ENCODE measurements around the gene ISLR2. TPM values are rescaled to one million over a fixed set of nuclear protein-coding genes. Genes with fewer than 3 reads are reported as not detected.

Gene ISLR2
- total RNA-seq, 1 donor from 2014 or later: not detected

- no peaks in the 10 kb centered on the region for H3K36me3 Mint-ChIP-seq (ENCODE audit: low read depth)
- POLR2A ChIA-PET: no interaction called here
- H3K27ac Mint-ChIP-seq: no peak overlapping the region
- intact Hi-C loops (cut with micrococcal nuclease): no loop called here
- TF ChIP-seq CTCF (IDR thresholded peaks at IDR 0.05): no peak
- no peak for DNase-seq
- ATAC-seq (ENCODE audit: low read depth): no peak
- no peaks in the 10 kb centered on the region for H3K4me1 Mint-ChIP-seq
- H3K27me3 Mint-ChIP-seq: peaks cover 9% of the 10 kb centered on the region
- no peak overlapping the region for H3K4me3 Mint-ChIP-seq
- H3K9me3 Mint-ChIP-seq: no peaks in the 10 kb centered on the region
- CTCF ChIA-PET: no interaction called here
Observed at GRCh38 chr15:74179101-74179841, 48.9 kb downstream of the ISLR2 start.

GRCh38 chr15:74179983-74180880 is 49.8 kb downstream of the ISLR2 start:
- no peak overlapping the region for H3K27ac Mint-ChIP-seq
- intact Hi-C loops (cut with micrococcal nuclease): no loop called here
- H3K4me3 Mint-ChIP-seq: no peak overlapping the region
- peaks cover 9% of the 10 kb centered on the region for H3K27me3 Mint-ChIP-seq
- CTCF ChIA-PET: no interaction called here
- no peaks in the 10 kb centered on the region for H3K36me3 Mint-ChIP-seq (ENCODE audit: low read depth)
- H3K4me1 Mint-ChIP-seq: no peaks in the 10 kb centered on the region
- no peak for ATAC-seq (ENCODE audit: low read depth)
- POLR2A ChIA-PET: no interaction called here
- no peaks in the 10 kb centered on the region for H3K9me3 Mint-ChIP-seq
- no peak for TF ChIP-seq CTCF (IDR thresholded peaks at IDR 0.05)
- DNase-seq: no peak

- CTCF ChIA-PET: no interaction called here
- no peaks in the 10 kb centered on the region for H3K9me3 Mint-ChIP-seq
- intact Hi-C loops (cut with micrococcal nuclease): no loop called here
- no peak for TF ChIP-seq CTCF (IDR thresholded peaks at IDR 0.05)
- H3K4me3 Mint-ChIP-seq: no peak overlapping the region
- no peak for DNase-seq
- H3K27ac Mint-ChIP-seq: no peak overlapping the region
- ATAC-seq (ENCODE audit: low read depth): no peak
- POLR2A ChIA-PET: no interaction called here
- no peaks in the 10 kb centered on the region for H3K4me1 Mint-ChIP-seq
- H3K27me3 Mint-ChIP-seq: peaks cover 9% of the 10 kb centered on the region
- H3K36me3 Mint-ChIP-seq (ENCODE audit: low read depth): no peaks in the 10 kb centered on the region
Observed at GRCh38 chr15:74180881-74181602, 50.7 kb downstream of the ISLR2 start.

- ChIA-PET CTCF (no interaction called here), POLR2A (no interaction called here)
- no peaks in the 10 kb centered on the region for H3K36me3 Mint-ChIP-seq (ENCODE audit: low read depth)
- H3K27ac Mint-ChIP-seq: no peak overlapping the region
- H3K27me3 Mint-ChIP-seq: peaks cover 9% of the 10 kb centered on the region
- no peaks in the 10 kb centered on the region for H3K4me1 Mint-ChIP-seq
- TF ChIP-seq CTCF (IDR thresholded peaks at IDR 0.05): no peak
- ATAC-seq (ENCODE audit: low read depth) (no peak), DNase-seq (no peak)
- H3K4me3 Mint-ChIP-seq: no peak overlapping the region
- H3K9me3 Mint-ChIP-seq: no peaks in the 10 kb centered on the region
- intact Hi-C loops (cut with micrococcal nuclease): no loop called here
Observed at GRCh38 chr15:74182131-74182530, 51.7 kb downstream of the ISLR2 start.

GRCh38 chr15:74184582-74185091 is 54.3 kb downstream of the ISLR2 start:
- ChIA-PET CTCF (no interaction called here), POLR2A (no interaction called here)
- no peaks in the 10 kb centered on the region for H3K9me3 Mint-ChIP-seq
- no peaks in the 10 kb centered on the region for H3K4me1 Mint-ChIP-seq
- no peak overlapping the region for H3K27ac Mint-ChIP-seq
- intact Hi-C loops (cut with micrococcal nuclease): no loop called here
- ATAC-seq (ENCODE audit: low read depth) (no peak), DNase-seq (no peak)
- no peaks in the 10 kb centered on the region for H3K36me3 Mint-ChIP-seq (ENCODE audit: low read depth)
- H3K4me3 Mint-ChIP-seq: no peak overlapping the region
- TF ChIP-seq CTCF (IDR thresholded peaks at IDR 0.05): no peak
- H3K27me3 Mint-ChIP-seq: no peaks in the 10 kb centered on the region
